CD14-positive monocyte (primary cell): ENCODE data around the gene NSUN7. TPM values are rescaled to one million over a fixed set of nuclear protein-coding genes. Genes with fewer than 3 reads are reported as not detected.

ENCODE experiments used
- DNase-seq, 3 donors: peaks; one replicate each; pipeline ENCODE4 v3.0.0-alpha.2; 2011 to 2022
- H2AFZ ChIP-seq: 2 replicates; pipeline ENCODE4 v1.6.0; 2012; ENCODE audit warnings: mild to moderate bottlenecking, low read depth, low read length, inconsistent platforms; ENCODE audit not compliant: insufficient read depth, poor library complexity, severe bottlenecking
- H3K27ac ChIP-seq, 2 donors: 1 replicate in 1 of 2; 2 replicates in 1 of 2; pipeline ENCODE4 v1.5.1; 2012 to 2013; ENCODE audit warnings: low read length in 2 of 2, control low read depth in 1 of 2, inconsistent platforms in 1 of 2, low read depth in 1 of 2, mild to moderate bottlenecking in 1 of 2
- H3K27me3 ChIP-seq, 2 donors: one replicate each; pipeline versions ENCODE4 v1.6.0 to v1.6.1; 2011 to 2013; ENCODE audit warnings: low read length in 2 of 2; ENCODE audit not compliant: control insufficient read depth in 2 of 2, insufficient read depth in 2 of 2
- H3K36me3 ChIP-seq, 2 donors: replicated peaks in 1 of 2; 1 replicate in 1 of 2; 2 replicates in 1 of 2; pipeline versions ENCODE4 v1.5.1 to v1.6.1; 2012 to 2013; ENCODE audit warnings: low read length in 2 of 2, control low read depth in 1 of 2, inconsistent platforms in 1 of 2, mild to moderate bottlenecking in 1 of 2; ENCODE audit not compliant: insufficient read depth in 2 of 2, control insufficient read depth in 1 of 2
- H3K4me1 ChIP-seq, 2 donors: 1 replicate in 1 of 2; 2 replicates in 1 of 2; pipeline versions ENCODE4 v1.5.1 to v1.6.1; 2012 to 2013; ENCODE audit warnings: low read length in 2 of 2, control low read depth in 1 of 2, inconsistent platforms in 1 of 2, mild to moderate bottlenecking in 1 of 2, moderate library complexity in 1 of 2; ENCODE audit not compliant: insufficient read depth in 2 of 2, control insufficient read depth in 1 of 2
- H3K4me2 ChIP-seq: replicated peaks from 2 replicates; pipeline ENCODE3; 2012; ENCODE audit warnings: low read length, moderate library complexity, mild to moderate bottlenecking; ENCODE audit not compliant: poor library complexity, severe bottlenecking; ENCODE audit errors: extremely low read depth
- H3K4me3 ChIP-seq, 3 experiments: fragments of 200-600 bp in 1 of 3; sonication (generic) in 1 of 3; replicated peaks in 1 of 3; 1 replicate in 2 of 3; 2 replicates in 1 of 3; pipeline ENCODE4 v1.5.1; 2011 to 2013; ENCODE audit warnings: low read length in 3 of 3, mild to moderate bottlenecking in 3 of 3, control low read depth in 2 of 3, low read depth in 2 of 3, inconsistent platforms in 1 of 3, moderate library complexity in 1 of 3
- H3K79me2 ChIP-seq: 2 replicates; pipeline ENCODE4 v1.6.0; 2012; ENCODE audit warnings: mild to moderate bottlenecking, control low read depth, inconsistent platforms, low read length, moderate library complexity; ENCODE audit not compliant: insufficient read depth
- H3K9ac ChIP-seq: 2 replicates; pipeline ENCODE4 v1.6.0; 2017; ENCODE audit warnings: low read length, mild to moderate bottlenecking; ENCODE audit not compliant: insufficient read depth, poor library complexity, severe bottlenecking
- H3K9me3 ChIP-seq, 2 donors: replicated peaks in 1 of 2; 1 replicate in 1 of 2; 2 replicates in 1 of 2; pipeline versions ENCODE4 v1.5.1 to v1.6.1; 2012 to 2013; ENCODE audit warnings: low read length in 2 of 2, control low read depth in 1 of 2; ENCODE audit not compliant: control insufficient read depth in 1 of 2, insufficient read depth in 1 of 2
- H4K20me1 ChIP-seq: 2 replicates; pipeline ENCODE4 v1.6.0; 2012; ENCODE audit warnings: mild to moderate bottlenecking, low read length, control low read depth, moderate library complexity; ENCODE audit not compliant: insufficient read depth
- H3K27ac Mint-ChIP-seq, 7 donors: one replicate each; pipeline ENCODE4 v1.8.0; 2020; ENCODE audit warnings: mild to moderate bottlenecking in 7 of 7, mixed read lengths in 7 of 7, moderate library complexity in 6 of 7, inconsistent platforms in 2 of 7
- H3K27me3 Mint-ChIP-seq, 3 donors: one replicate each; pipeline ENCODE4 v1.8.0; 2021 to 2022; ENCODE audit warnings: low read depth in 3 of 3, mild to moderate bottlenecking in 3 of 3, mixed read lengths in 3 of 3, moderate library complexity in 3 of 3, inconsistent platforms in 1 of 3
- H3K36me3 Mint-ChIP-seq, 2 donors: one replicate each; pipeline ENCODE4 v1.8.0; 2020; ENCODE audit warnings: mixed read lengths in 2 of 2, inconsistent platforms in 1 of 2, mild to moderate bottlenecking in 1 of 2
- H3K4me1 Mint-ChIP-seq: one replicate; pipeline ENCODE4 v1.8.0; 2020; ENCODE audit warnings: mild to moderate bottlenecking, mixed read lengths
- H3K4me3 Mint-ChIP-seq, 2 donors: one replicate each; pipeline ENCODE4 v1.8.0; 2020; ENCODE audit warnings: mild to moderate bottlenecking in 2 of 2, mixed read lengths in 2 of 2, moderate library complexity in 1 of 2
- H3K9me3 Mint-ChIP-seq, 7 donors: one replicate each; pipeline ENCODE4 v1.8.0; 2020 to 2022; ENCODE audit warnings: mixed read lengths in 7 of 7, mild to moderate bottlenecking in 6 of 7, moderate library complexity in 6 of 7, inconsistent platforms in 2 of 7
- CTCF ChIP-seq: fragments of 200-600 bp; IDR thresholded peaks from one replicate; pipeline ENCODE4 v1.8.0; 2022; ENCODE audit warnings: antibody characterized with exemption, mild to moderate bottlenecking
- WGBS: methylation state at CpG from one replicate; pipeline ENCODE4 v1.1.5; 2013; ENCODE audit warnings: missing lambda C conversion rate; ENCODE audit not compliant: insufficient coverage; 5-methylcytosine and 5-hydroxymethylcytosine counted together
- intact Hi-C, 2 donors: fragments of 100-400 bp; cut with micrococcal nuclease; formaldehyde crosslinking; loops; one replicate each; pipeline versions ENCODE4 v1.15.0 to v1.15.1; 2023
- polyA plus RNA-seq, 3 donors: library from polyadenylated mRNA; depleted of rRNA in 1 of 3; unstranded in 2 of 3; stranded (reverse) in 1 of 3; fragments of 300-500 nt in 2 of 3; fragments of >200 nt in 1 of 3; fragmentation: Illumina TruSeq in 2 of 3; gene quantifications; 1 replicate in 2 of 3; 2 replicates in 1 of 3; pipeline ENCODE4 v1.2.3, GENCODE V29; 2012 to 2021

NSUN7 gene
- polyA plus RNA-seq, 3 donors: 0.21 to 0.62 (median 0.57) TPM

- H3K4me3 Mint-ChIP-seq: peak overlapping the region; percentile 66 to 84
- no peaks in the 10 kb centered on the region for H3K36me3 Mint-ChIP-seq
- H3K9me3 ChIP-seq: no peaks in the 10 kb centered on the region
- WGBS: 12% methylated on average over 3 of the region's 6 CpGs
- no peaks in the 10 kb centered on the region for H3K79me2 ChIP-seq
- H2AFZ ChIP-seq: no peak overlapping the region
- peaks cover 59% of the 10 kb centered on the region for H3K4me1 Mint-ChIP-seq
- H3K27ac ChIP-seq: peak overlapping the region; percentile 94 to 97
- peak; percentile 89 to 95 (median 94) for DNase-seq
- intact Hi-C loops: loop anchor here in 1 of 2 donors (1.0 to 10.0 kb wide), 2 partner anchors 59 to 113 kb away; no protein-coding TSS in a partner anchor
- peak overlapping the region in 2 of 3 experiments; percentile 22 to 64 for H3K4me3 ChIP-seq
- H3K27me3 ChIP-seq: no peaks in the 10 kb centered on the region
- H3K4me2 ChIP-seq: peak overlapping the region; percentile 74
- H3K4me1 ChIP-seq: peaks cover 60 to 68% of the 10 kb centered on the region in 2 donors
- no peaks in the 10 kb centered on the region for H3K36me3 ChIP-seq
- no peaks in the 10 kb centered on the region for H4K20me1 ChIP-seq
- no peaks in the 10 kb centered on the region for H3K9me3 Mint-ChIP-seq
- peak overlapping the region; percentile 57 for H3K9ac ChIP-seq
- TF ChIP-seq CTCF: no peak
- H3K27ac Mint-ChIP-seq: peak overlapping the region; percentile 97 to 100 (median 99)
- H3K27me3 Mint-ChIP-seq: peaks cover 0 to 4% (median 0%) of the 10 kb centered on the region in 3 donors
Observed at GRCh38 chr4:40731792-40732245, 17.9 kb upstream of the NSUN7 start.

- H3K4me3 ChIP-seq: no peak overlapping the region
- 90% methylated on average over 4 of the region's 7 CpGs for WGBS
Observed at GRCh38 chr4:40733752-40734151, 16.0 kb upstream of the NSUN7 start.

More at GRCh38 chr4:40733752-40734151, 16.0 kb upstream of the NSUN7 start:
- Mint-ChIP-seq H3K9me3 (no peaks in the 10 kb centered on the region), H3K27me3 (peaks cover 0 to 7% (median 0%) of the 10 kb centered on the region in 3 donors), H3K4me3 (no peak overlapping the region), H3K4me1 (peaks cover 59% of the 10 kb centered on the region), H3K36me3 (no peaks in the 10 kb centered on the region), H3K27ac (peak overlapping the region in 5 of 7 donors; percentile 46 to 88 (median 63))
- Histone ChIP-seq H3K9me3 (no peaks in the 10 kb centered on the region), H3K79me2 (no peaks in the 10 kb centered on the region), H3K36me3 (no peaks in the 10 kb centered on the region), H3K4me2 (no peak overlapping the region), H3K9ac (no peak overlapping the region), H3K4me1 (peaks cover 60 to 66% of the 10 kb centered on the region in 2 donors), H2AFZ (no peak overlapping the region), H3K27ac (no peak overlapping the region), H3K27me3 (no peaks in the 10 kb centered on the region), H4K20me1 (no peaks in the 10 kb centered on the region)
- intact Hi-C loops: loop anchor here in 1 of 2 donors (10.0 kb wide), 1 partner anchor 111 kb away; no protein-coding TSS in a partner anchor
- no peak for TF ChIP-seq CTCF
- no peak for DNase-seq
